Naive B cell (primary cell): Measurements from ENCODE around the gene DCBLD1. TPM values are rescaled to one million over a fixed set of nuclear protein-coding genes. Genes with fewer than 3 reads are reported as not detected.

Experiments
- ATAC-seq, 2 donors: fragments of 150-1000 bp; cut with Tn5 transposase; 2 replicates each; pipeline ENCODE4 v1.10.0; 2021; ENCODE audit warnings: low read depth in 2 of 2, mild to moderate bottlenecking in 2 of 2, moderate library complexity in 2 of 2
- DNase-seq: peaks from one replicate; pipeline ENCODE4 v3.0.0; 2022
- H3K27ac Mint-ChIP-seq, 6 donors: one replicate each; pipeline ENCODE4 v1.8.0; 2020 to 2022; ENCODE audit warnings: mild to moderate bottlenecking in 6 of 6, mixed read lengths in 6 of 6, moderate library complexity in 5 of 6, inconsistent platforms in 2 of 6
- H3K27me3 Mint-ChIP-seq, 3 donors: one replicate each; pipeline ENCODE4 v1.8.0; 2021 to 2022; ENCODE audit warnings: mixed read lengths in 3 of 3, mild to moderate bottlenecking in 1 of 3
- H3K36me3 Mint-ChIP-seq, 2 donors: one replicate each; pipeline ENCODE4 v1.8.0; 2020 to 2022; ENCODE audit warnings: mixed read lengths in 2 of 2, inconsistent platforms in 1 of 2, mild to moderate bottlenecking in 1 of 2
- H3K4me1 Mint-ChIP-seq, 3 donors: one replicate each; pipeline ENCODE4 v1.8.0; 2020 to 2022; ENCODE audit warnings: mixed read lengths in 3 of 3, inconsistent platforms in 1 of 3, mild to moderate bottlenecking in 1 of 3, moderate library complexity in 1 of 3
- H3K4me3 Mint-ChIP-seq, 8 donors: one replicate each; pipeline ENCODE4 v1.8.0; 2020 to 2022; ENCODE audit warnings: mild to moderate bottlenecking in 8 of 8, mixed read lengths in 8 of 8, moderate library complexity in 8 of 8, inconsistent platforms in 2 of 8
- H3K9me3 Mint-ChIP-seq, 7 donors: one replicate each; pipeline ENCODE4 v1.8.0; 2020 to 2022; ENCODE audit warnings: mixed read lengths in 7 of 7, mild to moderate bottlenecking in 5 of 7, inconsistent platforms in 2 of 7, moderate library complexity in 1 of 7
- polyA plus RNA-seq, 6 donors: library from polyadenylated mRNA; unstranded; fragments of 300-500 nt; fragmentation: Illumina TruSeq; gene quantifications; one replicate each; pipeline ENCODE4 v1.2.3, GENCODE V29; 2021; ENCODE audit warnings: low read depth in 6 of 6

DCBLD1 gene
- polyA plus RNA-seq, 6 donors from 2014 or later: 0.23 to 0.65 (median 0.34) TPM; not detected in 3

- Mint-ChIP-seq H3K27me3 (peaks cover 16 to 24% (median 19%) of the 10 kb centered on the region in 3 donors), H3K9me3 (no peaks in the 10 kb centered on the region), H3K27ac (no peak overlapping the region), H3K4me3 (peak overlapping the region in 2 of 8 donors; percentile 31 to 52), H3K36me3 (no peaks in the 10 kb centered on the region), H3K4me1 (peaks cover 4 to 27% (median 6%) of the 10 kb centered on the region in 3 donors)
- DNase-seq (no peak), ATAC-seq (no peak)
Measured at GRCh38 chr6:117550078-117550600, 67.7 kb downstream of the DCBLD1 start.

- Mint-ChIP-seq H3K27ac (peak overlapping the region in 1 of 6 donors; percentile 4), H3K4me3 (no peak overlapping the region), H3K9me3 (no peaks in the 10 kb centered on the region), H3K27me3 (peaks cover 16 to 24% (median 19%) of the 10 kb centered on the region in 3 donors), H3K4me1 (peaks cover 4 to 27% (median 6%) of the 10 kb centered on the region in 3 donors), H3K36me3 (no peaks in the 10 kb centered on the region)
- no peak for ATAC-seq
- DNase-seq: no peak
Measured at GRCh38 chr6:117550618-117551242, 68.3 kb downstream of the DCBLD1 start.

- H3K36me3 Mint-ChIP-seq: no peaks in the 10 kb centered on the region
- H3K4me3 Mint-ChIP-seq: no peak overlapping the region
- H3K27me3 Mint-ChIP-seq: peaks cover 1 to 8% (median 6%) of the 10 kb centered on the region in 3 donors
- no peak overlapping the region for H3K27ac Mint-ChIP-seq
- no peak for DNase-seq
- no peaks in the 10 kb centered on the region for H3K9me3 Mint-ChIP-seq
- H3K4me1 Mint-ChIP-seq: peaks cover under 1 to 18% (median 1%) of the 10 kb centered on the region in 3 donors
- no peak for ATAC-seq
Measured at GRCh38 chr6:117552618-117553017, 70.1 kb downstream of the DCBLD1 start.

- Mint-ChIP-seq H3K36me3 (no peaks in the 10 kb centered on the region), H3K4me3 (no peak overlapping the region), H3K27ac (no peak overlapping the region), H3K9me3 (no peaks in the 10 kb centered on the region), H3K4me1 (peaks cover 0 to 15% (median 0%) of the 10 kb centered on the region in 3 donors), H3K27me3 (peaks cover 0 to 6% (median 3%) of the 10 kb centered on the region in 3 donors)
- DNase-seq: no peak
- no peak for ATAC-seq
Measured at GRCh38 chr6:117553142-117553541, 70.7 kb downstream of the DCBLD1 start.

- ATAC-seq (no peak), DNase-seq (no peak)
- no peak overlapping the region for H3K27ac Mint-ChIP-seq
- H3K4me1 Mint-ChIP-seq: no peaks in the 10 kb centered on the region
- peaks cover 0 to 6% (median 0%) of the 10 kb centered on the region in 3 donors for H3K27me3 Mint-ChIP-seq
- no peaks in the 10 kb centered on the region for H3K36me3 Mint-ChIP-seq
- H3K9me3 Mint-ChIP-seq: no peaks in the 10 kb centered on the region
- H3K4me3 Mint-ChIP-seq: no peak overlapping the region
Measured at GRCh38 chr6:117555262-117555849, 72.9 kb downstream of the DCBLD1 start.

GRCh38 chr6:117555882-117556498, 73.5 kb downstream of the DCBLD1 start:
- DNase-seq (peak; percentile 36), ATAC-seq (no peak)
- no peak overlapping the region for H3K27ac Mint-ChIP-seq
- H3K27me3 Mint-ChIP-seq: peaks cover 0 to under 1% (median 0%) of the 10 kb centered on the region in 3 donors
- no peaks in the 10 kb centered on the region for H3K4me1 Mint-ChIP-seq
- no peaks in the 10 kb centered on the region for H3K36me3 Mint-ChIP-seq
- no peak overlapping the region for H3K4me3 Mint-ChIP-seq
- no peaks in the 10 kb centered on the region for H3K9me3 Mint-ChIP-seq

- Mint-ChIP-seq H3K27ac (no peak overlapping the region), H3K4me3 (no peak overlapping the region), H3K9me3 (no peaks in the 10 kb centered on the region), H3K27me3 (no peaks in the 10 kb centered on the region), H3K36me3 (peaks cover 0 to 6% of the 10 kb centered on the region in 2 donors), H3K4me1 (no peaks in the 10 kb centered on the region)
- DNase-seq: no peak
- ATAC-seq: no peak
Measured at GRCh38 chr6:117557951-117558350, 75.5 kb downstream of the DCBLD1 start.

- Mint-ChIP-seq H3K36me3 (peaks cover 0 to 6% of the 10 kb centered on the region in 2 donors), H3K27me3 (no peaks in the 10 kb centered on the region), H3K9me3 (no peaks in the 10 kb centered on the region), H3K4me3 (no peak overlapping the region), H3K4me1 (no peaks in the 10 kb centered on the region), H3K27ac (peak overlapping the region in 1 of 6 donors; percentile 54)
- no peak for ATAC-seq
- no peak for DNase-seq
Measured at GRCh38 chr6:117558818-117559217, 76.3 kb downstream of the DCBLD1 start.

- no peaks in the 10 kb centered on the region for H3K4me1 Mint-ChIP-seq
- no peaks in the 10 kb centered on the region for H3K9me3 Mint-ChIP-seq
- ATAC-seq: no peak
- no peak overlapping the region for H3K4me3 Mint-ChIP-seq
- no peak for DNase-seq
- H3K27ac Mint-ChIP-seq: peak overlapping the region in 2 of 6 donors; percentile 21 to 54
- peaks cover 0 to 6% of the 10 kb centered on the region in 2 donors for H3K36me3 Mint-ChIP-seq
- no peaks in the 10 kb centered on the region for H3K27me3 Mint-ChIP-seq
Measured at GRCh38 chr6:117559299-117559698, 76.8 kb downstream of the DCBLD1 start.

GRCh38 chr6:117561128-117561527, 78.7 kb downstream of the DCBLD1 start:
- Mint-ChIP-seq H3K4me1 (no peaks in the 10 kb centered on the region), H3K4me3 (no peak overlapping the region), H3K27ac (no peak overlapping the region), H3K9me3 (no peaks in the 10 kb centered on the region), H3K27me3 (no peaks in the 10 kb centered on the region), H3K36me3 (peaks cover 0 to 6% of the 10 kb centered on the region in 2 donors)
- no peak for DNase-seq
- ATAC-seq: no peak

- H3K4me3 Mint-ChIP-seq: no peak overlapping the region
- DNase-seq (no peak), ATAC-seq (no peak)
- H3K36me3 Mint-ChIP-seq: peaks cover 0 to 6% of the 10 kb centered on the region in 2 donors
- no peaks in the 10 kb centered on the region for H3K9me3 Mint-ChIP-seq
- no peaks in the 10 kb centered on the region for H3K4me1 Mint-ChIP-seq
- peak overlapping the region in 1 of 6 donors; percentile 62 for H3K27ac Mint-ChIP-seq
- H3K27me3 Mint-ChIP-seq: no peaks in the 10 kb centered on the region
Measured at GRCh38 chr6:117564681-117565080, 82.2 kb downstream of the DCBLD1 start.

GRCh38 chr6:117568247-117568646, 85.8 kb downstream of the DCBLD1 start:
- Mint-ChIP-seq H3K27ac (no peak overlapping the region), H3K27me3 (no peaks in the 10 kb centered on the region), H3K4me3 (no peak overlapping the region), H3K9me3 (no peaks in the 10 kb centered on the region), H3K4me1 (peaks cover 0 to 4% (median 0%) of the 10 kb centered on the region in 3 donors), H3K36me3 (peaks cover 8 to 21% of the 10 kb centered on the region in 2 donors)
- ATAC-seq (no peak), DNase-seq (no peak)

- peaks cover 8 to 21% of the 10 kb centered on the region in 2 donors for H3K36me3 Mint-ChIP-seq
- H3K27ac Mint-ChIP-seq: no peak overlapping the region
- no peak for ATAC-seq
- H3K4me1 Mint-ChIP-seq: peaks cover 0 to 4% (median 0%) of the 10 kb centered on the region in 3 donors
- no peaks in the 10 kb centered on the region for H3K27me3 Mint-ChIP-seq
- DNase-seq: no peak
- no peaks in the 10 kb centered on the region for H3K9me3 Mint-ChIP-seq
- H3K4me3 Mint-ChIP-seq: no peak overlapping the region
Measured at GRCh38 chr6:117568831-117569410, 86.4 kb downstream of the DCBLD1 start.
